ENCODE data around the gene PADI3. TPM values are rescaled to one million over a fixed set of nuclear protein-coding genes. Genes with fewer than 3 reads are reported as not detected.
"Not testable (repeated sequence)": the region's sequence is repeated elsewhere in the genome, so short reads cannot be mapped to it uniquely, and the experiment has no call there.

The PADI3 gene
- total RNA-seq, 1 donor from 2014 or later = not detected

DNA sequence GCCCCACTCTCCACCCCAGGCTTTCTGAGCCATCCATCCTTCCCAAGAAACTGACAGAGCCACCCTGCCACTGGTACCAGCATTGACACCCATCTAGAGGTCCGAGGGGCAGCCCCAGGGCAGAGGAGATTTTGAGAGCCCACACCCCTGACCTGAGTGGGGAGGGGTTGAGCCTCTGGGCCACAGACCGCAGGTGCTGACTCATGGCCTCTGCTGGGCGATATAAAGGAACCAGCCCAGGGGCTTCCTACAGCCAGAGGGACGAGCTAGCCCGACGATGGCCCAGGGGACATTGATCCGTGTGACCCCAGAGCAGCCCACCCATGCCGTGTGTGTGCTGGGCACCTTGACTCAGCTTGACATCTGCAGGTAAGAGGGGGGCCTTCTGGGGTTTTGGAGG, 59.0 kb downstream of the PADI3 start, which contains the start of gene PADI4:
Gene PADI4, plus strand, starts transcription at position 252 of the 400 bp plus-strand sequence. Its CDS starts 26 bp downstream, at position 278.
- no peaks in the 10 kb centered on the region for H3K27me3 Mint-ChIP-seq (ENCODE audit: insufficient read depth)
- H3K27ac Mint-ChIP-seq = no peak within 1 kb of the TSS
- H3K4me1 Mint-ChIP-seq (ENCODE audit: low read depth) = no peaks in the 10 kb centered on the region
- DNase-seq (ENCODE audit: low spot score) = no peak
- no peaks in the 10 kb centered on the region for H3K9me3 Mint-ChIP-seq
- no peaks in the 10 kb centered on the region for H3K36me3 Mint-ChIP-seq (ENCODE audit: low read depth)
- intact Hi-C loops (cut with micrococcal nuclease) = no loop called here
- H3K4me3 Mint-ChIP-seq = no peak within 1 kb of the TSS

DNA sequence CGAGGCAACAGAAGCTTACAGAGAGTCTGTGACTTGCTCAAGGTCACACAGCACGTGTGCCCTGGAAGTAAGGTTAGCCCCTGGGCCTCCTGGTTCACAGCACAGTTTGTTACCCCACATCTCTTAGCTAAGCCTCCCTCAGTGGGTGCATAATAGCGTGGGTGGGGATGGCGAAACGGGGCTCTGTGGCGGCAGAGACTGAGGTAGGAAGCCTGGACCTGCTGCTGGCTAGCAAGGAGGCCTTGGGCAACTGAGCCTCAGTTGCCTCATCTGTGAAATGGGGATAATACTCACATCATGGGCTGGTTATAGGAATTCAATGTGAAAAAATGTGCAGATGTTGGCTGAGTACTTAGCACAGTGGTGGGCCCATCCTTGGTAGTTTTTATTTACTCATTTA, 59.7 kb downstream of the PADI3 start:
- no peak for DNase-seq (ENCODE audit: low spot score)
- H3K27ac Mint-ChIP-seq = no peak overlapping the region
- no peaks in the 10 kb centered on the region for H3K9me3 Mint-ChIP-seq
- no peaks in the 10 kb centered on the region for H3K36me3 Mint-ChIP-seq (ENCODE audit: low read depth)
- no peaks in the 10 kb centered on the region for H3K27me3 Mint-ChIP-seq (ENCODE audit: insufficient read depth)
- intact Hi-C loops (cut with micrococcal nuclease) = no loop called here
- no peaks in the 10 kb centered on the region for H3K4me1 Mint-ChIP-seq (ENCODE audit: low read depth)
- no peak overlapping the region for H3K4me3 Mint-ChIP-seq

DNA sequence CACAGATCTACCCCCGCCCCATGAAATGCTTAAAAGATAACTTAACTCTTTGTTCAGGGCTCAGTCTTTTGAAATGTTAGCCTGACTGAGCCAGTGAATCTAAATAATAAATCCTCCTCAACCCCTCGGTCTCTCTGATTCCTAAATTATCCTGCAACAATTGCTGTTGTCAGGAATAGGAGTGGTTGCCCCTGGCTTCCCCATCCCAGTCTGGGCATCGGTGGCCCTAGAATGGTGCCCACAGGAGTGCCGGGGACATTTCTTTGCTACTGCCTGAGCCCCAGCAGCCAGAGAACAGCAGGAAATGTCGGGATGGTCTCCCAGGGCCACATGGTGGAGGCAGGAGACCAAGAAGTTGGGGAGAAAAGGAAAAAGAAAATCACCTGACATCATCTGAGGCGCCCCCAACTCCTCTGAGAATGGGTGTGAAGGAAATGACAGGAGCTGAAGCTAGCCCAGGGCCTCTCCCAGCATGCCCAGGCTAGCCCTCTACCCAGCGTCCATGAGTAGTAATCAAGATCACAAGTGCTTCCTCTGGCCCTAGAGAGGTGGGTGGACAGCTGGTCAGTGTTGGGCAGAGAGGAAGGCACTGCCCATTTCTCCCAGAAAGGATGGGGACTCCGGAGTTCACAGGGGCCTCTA, 60.6 kb downstream of the PADI3 start:
- H3K9me3 Mint-ChIP-seq = no peaks in the 10 kb centered on the region
- H3K36me3 Mint-ChIP-seq (ENCODE audit: low read depth) = no peaks in the 10 kb centered on the region
- H3K4me1 Mint-ChIP-seq (ENCODE audit: low read depth) = no peaks in the 10 kb centered on the region
- intact Hi-C loops (cut with micrococcal nuclease) = no loop called here
- H3K4me3 Mint-ChIP-seq = no peak overlapping the region
- no peak overlapping the region for H3K27ac Mint-ChIP-seq
- DNase-seq (ENCODE audit: low spot score) = no peak
- H3K27me3 Mint-ChIP-seq (ENCODE audit: insufficient read depth) = no peaks in the 10 kb centered on the region

DNA sequence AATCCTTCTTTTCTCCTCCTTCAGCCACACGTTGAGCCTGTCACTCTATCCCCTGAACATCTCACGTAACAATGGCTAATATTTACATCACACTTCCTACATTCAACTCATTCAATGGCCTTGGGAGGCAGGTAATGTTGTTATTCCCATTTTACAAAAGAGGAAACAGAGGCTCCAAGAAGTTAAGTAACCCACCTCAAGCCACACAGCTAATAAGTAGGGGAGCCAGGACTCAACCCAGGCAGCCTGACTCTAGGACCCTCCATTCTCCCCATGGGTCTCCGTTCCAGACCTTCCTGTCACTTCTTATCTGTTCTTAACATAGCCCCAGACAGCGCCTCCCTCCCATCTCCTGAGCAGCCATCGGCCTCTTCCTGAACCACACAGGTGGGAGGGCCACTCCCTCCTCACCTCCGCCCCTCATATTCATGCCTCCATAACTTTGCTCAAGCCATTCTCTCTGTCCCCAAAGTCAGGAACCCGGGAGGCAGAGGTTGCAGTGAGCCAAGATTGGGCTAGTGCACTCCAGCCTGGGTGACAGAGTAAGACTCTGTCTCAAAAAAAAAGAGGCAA, 61.3 kb downstream of the PADI3 start:
- Mint-ChIP-seq H3K4me1 (ENCODE audit: low read depth) (no peaks in the 10 kb centered on the region), H3K9me3 (no peaks in the 10 kb centered on the region), H3K27me3 (ENCODE audit: insufficient read depth) (no peaks in the 10 kb centered on the region), H3K27ac (no peak overlapping the region), H3K4me3 (no peak overlapping the region), H3K36me3 (ENCODE audit: low read depth) (no peaks in the 10 kb centered on the region)
- no peak for DNase-seq (ENCODE audit: low spot score)
- intact Hi-C loops (cut with micrococcal nuclease) = no loop called here

DNA sequence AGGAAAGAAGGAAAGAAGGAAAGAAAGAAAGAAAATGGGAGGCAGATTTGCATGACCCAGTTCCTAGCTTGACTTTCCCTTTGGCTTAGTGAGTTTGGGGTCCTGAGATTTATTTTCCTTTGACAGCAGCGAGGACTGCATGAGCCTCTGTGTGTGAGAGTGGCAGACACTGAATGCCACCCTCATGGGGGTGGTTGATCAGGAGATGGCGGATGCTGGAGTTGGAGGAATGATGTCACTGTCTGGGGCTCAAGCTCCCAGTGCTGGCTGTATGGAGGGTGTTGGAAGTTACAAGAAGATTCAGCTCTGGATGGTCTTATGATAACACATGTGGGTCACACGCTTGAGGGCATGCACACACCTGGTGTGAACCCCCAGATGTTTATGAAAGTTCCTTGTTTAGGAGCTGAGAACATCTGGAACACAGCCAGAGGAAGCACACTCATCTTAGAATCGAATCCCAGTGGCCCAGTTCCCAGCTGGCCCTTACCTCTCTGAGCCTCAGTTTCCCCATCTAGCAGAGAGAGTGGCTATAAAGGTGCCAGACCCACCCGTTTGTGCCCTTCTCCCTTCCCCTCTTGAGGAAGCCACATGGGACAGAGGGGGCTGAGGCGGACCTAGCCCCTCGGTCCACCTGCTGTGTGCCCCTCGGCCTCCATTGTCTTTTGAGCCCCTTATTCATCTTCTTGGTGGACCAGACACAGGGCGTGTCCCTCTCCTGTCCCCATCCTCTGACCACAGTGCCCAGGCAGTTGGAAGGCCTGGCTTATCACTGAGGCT, 64.8 kb downstream of the PADI3 start:
- H3K4me3 Mint-ChIP-seq = no peak overlapping the region
- intact Hi-C loops (cut with micrococcal nuclease) = no loop called here
- no peak overlapping the region for H3K27ac Mint-ChIP-seq
- no peaks in the 10 kb centered on the region for H3K9me3 Mint-ChIP-seq
- no peaks in the 10 kb centered on the region for H3K27me3 Mint-ChIP-seq (ENCODE audit: insufficient read depth)
- H3K4me1 Mint-ChIP-seq (ENCODE audit: low read depth) = no peaks in the 10 kb centered on the region
- no peaks in the 10 kb centered on the region for H3K36me3 Mint-ChIP-seq (ENCODE audit: low read depth)
- no peak for DNase-seq (ENCODE audit: low spot score)

DNA sequence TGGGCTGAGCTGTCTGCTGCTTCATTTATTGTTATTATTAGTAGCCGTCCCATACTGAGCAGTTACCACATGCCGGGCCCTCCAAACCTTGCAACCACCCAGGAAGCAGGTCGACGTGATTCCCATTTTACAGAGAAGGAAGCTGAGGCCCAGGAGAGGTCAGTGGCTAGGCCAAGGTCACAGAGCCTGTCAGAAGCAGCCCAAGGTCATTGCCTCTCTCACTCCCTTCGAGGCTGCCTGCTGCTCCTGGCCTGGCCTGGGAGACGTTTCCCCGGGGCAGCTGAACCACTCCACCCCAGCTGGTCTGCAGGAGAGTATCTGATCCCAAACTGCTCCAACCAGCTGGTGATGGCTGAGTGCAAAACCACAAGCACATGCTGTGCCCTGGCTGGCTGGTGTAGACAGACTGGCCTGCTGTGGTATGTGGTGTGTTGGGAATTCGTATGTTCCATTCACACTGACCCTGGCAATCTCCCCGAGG, 65.6 kb downstream of the PADI3 start:
- Mint-ChIP-seq H3K9me3 (no peaks in the 10 kb centered on the region), H3K4me3 (no peak overlapping the region), H3K4me1 (ENCODE audit: low read depth) (no peaks in the 10 kb centered on the region), H3K27me3 (ENCODE audit: insufficient read depth) (no peaks in the 10 kb centered on the region), H3K36me3 (ENCODE audit: low read depth) (no peaks in the 10 kb centered on the region), H3K27ac (no peak overlapping the region)
- intact Hi-C loops (cut with micrococcal nuclease) = no loop called here
- DNase-seq (ENCODE audit: low spot score) = no peak

DNA sequence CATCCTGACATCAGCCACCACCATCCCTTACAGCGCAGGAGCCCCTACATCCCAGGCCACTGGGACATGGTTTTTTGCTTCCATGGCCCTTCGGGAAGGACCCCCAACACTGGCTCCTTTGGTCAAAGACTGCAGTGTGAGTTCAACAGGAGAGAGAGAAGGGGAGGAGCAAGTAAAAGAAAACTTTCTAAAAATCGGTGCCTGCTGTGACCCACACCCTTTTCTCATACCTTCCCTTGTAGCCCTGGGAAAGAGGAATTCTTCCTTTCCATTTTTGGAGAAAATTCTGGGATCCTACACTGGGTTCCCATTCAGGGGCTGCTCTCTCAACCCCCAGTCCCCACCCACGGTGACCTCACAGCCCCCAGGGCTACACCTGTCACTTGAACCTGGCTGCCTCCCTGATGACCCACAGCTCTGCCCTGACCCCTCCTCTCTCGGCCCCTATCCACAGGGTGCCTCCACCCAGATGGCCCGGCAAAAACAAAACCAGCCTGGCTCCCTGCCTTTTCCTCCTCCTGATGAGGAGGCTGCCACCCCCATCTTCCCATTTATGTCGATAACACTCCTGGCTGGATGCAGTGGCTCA, 66.7 kb downstream of the PADI3 start:
- Mint-ChIP-seq H3K4me1 (ENCODE audit: low read depth) (no peaks in the 10 kb centered on the region), H3K4me3 (no peak overlapping the region), H3K27ac (no peak overlapping the region), H3K36me3 (ENCODE audit: low read depth) (no peaks in the 10 kb centered on the region), H3K9me3 (no peaks in the 10 kb centered on the region), H3K27me3 (ENCODE audit: insufficient read depth) (no peaks in the 10 kb centered on the region)
- DNase-seq (ENCODE audit: low spot score) = no peak
- intact Hi-C loops (cut with micrococcal nuclease) = no loop called here

DNA sequence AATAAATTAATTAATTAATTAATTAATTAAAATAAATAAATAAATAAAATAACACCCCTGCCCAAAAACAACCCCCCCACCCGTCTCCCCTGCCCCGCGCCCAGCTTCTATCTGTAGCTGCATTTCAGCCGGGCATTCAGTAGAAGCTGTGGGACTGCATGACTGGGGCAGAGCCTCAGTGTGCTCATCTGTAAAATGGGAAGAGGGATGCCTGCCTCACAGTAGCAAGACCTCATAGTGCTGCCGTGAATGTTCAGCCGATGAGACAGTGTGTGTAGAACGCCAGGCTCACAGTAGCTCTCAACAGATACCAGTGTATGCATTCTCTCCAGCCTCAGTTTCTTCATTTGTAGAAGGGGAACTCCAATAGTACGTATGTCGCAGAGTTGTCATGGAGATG, 67.8 kb downstream of the PADI3 start:
- Mint-ChIP-seq H3K36me3 (ENCODE audit: low read depth) (no peaks in the 10 kb centered on the region), H3K4me1 (ENCODE audit: low read depth) (no peaks in the 10 kb centered on the region), H3K27me3 (ENCODE audit: insufficient read depth) (no peaks in the 10 kb centered on the region), H3K27ac (no peak overlapping the region), H3K9me3 (no peaks in the 10 kb centered on the region), H3K4me3 (no peak overlapping the region)
- DNase-seq (ENCODE audit: low spot score) = no peak
- intact Hi-C loops (cut with micrococcal nuclease) = no loop called here

DNA sequence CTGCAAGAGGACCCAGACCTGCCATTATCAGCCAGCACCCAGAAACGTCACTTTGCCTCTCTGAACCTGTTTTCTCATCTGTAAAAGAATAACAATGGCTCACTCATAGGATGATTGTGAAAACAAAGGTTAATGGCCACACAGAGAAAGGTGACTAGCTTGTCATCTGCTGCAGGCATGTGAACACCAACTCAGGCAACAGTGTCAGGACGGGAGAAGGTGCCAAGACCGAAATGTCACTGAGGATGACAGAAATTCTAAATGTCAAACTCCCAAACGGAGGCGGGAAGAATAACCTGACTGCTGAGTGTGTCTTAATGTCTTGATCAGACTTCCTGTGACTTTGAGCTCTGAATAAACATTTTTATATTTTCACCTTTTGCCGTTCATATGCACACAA, 69.4 kb downstream of the PADI3 start:
- Mint-ChIP-seq H3K36me3 (ENCODE audit: low read depth) (no peaks in the 10 kb centered on the region), H3K4me1 (ENCODE audit: low read depth) (no peaks in the 10 kb centered on the region), H3K27me3 (ENCODE audit: insufficient read depth) (no peaks in the 10 kb centered on the region), H3K4me3 (no peak overlapping the region), H3K9me3 (no peaks in the 10 kb centered on the region), H3K27ac (no peak overlapping the region)
- intact Hi-C loops (cut with micrococcal nuclease) = no loop called here
- no peak for DNase-seq (ENCODE audit: low spot score)

DNA sequence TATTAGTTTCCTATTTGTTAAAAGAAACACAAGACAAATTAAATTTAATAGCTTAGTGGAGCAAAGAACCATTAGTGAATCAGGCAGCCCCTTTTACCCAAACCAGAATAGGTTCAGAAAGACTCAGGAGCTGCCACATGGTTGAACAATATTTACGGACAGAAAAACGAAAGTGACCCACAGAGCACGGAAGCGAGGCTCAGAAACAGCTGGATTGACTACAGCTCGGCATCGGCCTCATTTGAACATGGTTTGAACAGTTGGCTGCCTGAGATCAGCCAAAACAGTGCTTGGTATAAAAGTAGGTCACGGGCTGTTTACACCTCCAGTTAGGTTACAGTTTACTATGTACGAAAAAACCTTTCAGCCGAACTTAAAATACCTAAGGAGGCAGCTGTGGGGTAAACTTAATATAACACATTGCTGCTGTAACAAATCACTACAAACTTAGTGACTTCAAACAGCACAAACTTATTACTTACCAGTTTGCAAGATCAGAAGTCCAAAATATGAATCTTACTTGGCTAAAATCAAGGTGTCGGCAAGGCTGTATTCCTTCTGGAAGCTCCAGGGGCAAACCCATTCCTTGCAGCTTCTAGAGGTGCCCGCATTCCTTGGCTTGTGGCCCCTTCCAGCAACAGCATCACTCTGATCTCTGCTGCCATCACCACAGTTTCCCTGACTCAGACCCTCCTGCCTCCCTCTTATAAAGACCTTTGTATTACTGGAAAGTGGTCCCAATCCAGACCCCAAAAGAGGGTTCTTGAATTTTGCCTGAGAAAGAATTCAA, 70.9 kb downstream of the PADI3 start:
- intact Hi-C loops (cut with micrococcal nuclease) = no loop called here
- H3K4me3 Mint-ChIP-seq = no peak overlapping the region
- no peaks in the 10 kb centered on the region for H3K36me3 Mint-ChIP-seq (ENCODE audit: low read depth)
- no peak for DNase-seq (ENCODE audit: low spot score)
- no peaks in the 10 kb centered on the region for H3K27me3 Mint-ChIP-seq (ENCODE audit: insufficient read depth)
- H3K9me3 Mint-ChIP-seq = no peaks in the 10 kb centered on the region
- no peaks in the 10 kb centered on the region for H3K4me1 Mint-ChIP-seq (ENCODE audit: low read depth)
- H3K27ac Mint-ChIP-seq = no peak overlapping the region

DNA sequence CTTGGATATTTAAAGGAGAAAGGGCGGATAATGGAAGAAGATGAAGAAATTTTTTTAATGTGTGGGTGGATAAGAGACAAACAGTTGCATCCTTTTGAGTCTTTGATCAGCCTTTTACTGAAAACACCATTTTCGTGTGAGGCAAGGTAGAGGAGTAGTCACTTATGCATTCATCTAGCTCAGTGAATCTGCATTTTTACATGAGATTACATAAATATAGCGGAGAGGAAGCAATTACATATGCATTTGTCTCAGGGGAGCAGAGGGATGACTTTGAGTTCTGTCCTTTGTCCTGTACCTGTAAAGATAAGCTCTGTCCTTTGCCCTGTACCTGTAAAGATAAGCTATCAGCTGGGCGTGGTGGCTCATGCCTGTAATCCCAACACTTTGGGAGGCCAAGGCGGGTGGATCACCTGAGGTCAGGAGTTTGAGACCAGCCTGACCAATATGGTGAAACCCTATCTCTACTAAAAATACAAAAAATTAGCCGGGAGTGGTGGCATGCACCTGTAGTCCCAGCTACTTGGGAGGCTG, 73.0 kb downstream of the PADI3 start:
- intact Hi-C loops (cut with micrococcal nuclease); H3K9me3 Mint-ChIP-seq; H3K27me3 Mint-ChIP-seq (ENCODE audit: insufficient read depth); DNase-seq (ENCODE audit: low spot score); H3K4me1 Mint-ChIP-seq (ENCODE audit: low read depth); H3K36me3 Mint-ChIP-seq (ENCODE audit: low read depth); H3K27ac Mint-ChIP-seq; H3K4me3 Mint-ChIP-seq: not testable (repeated sequence)

DNA sequence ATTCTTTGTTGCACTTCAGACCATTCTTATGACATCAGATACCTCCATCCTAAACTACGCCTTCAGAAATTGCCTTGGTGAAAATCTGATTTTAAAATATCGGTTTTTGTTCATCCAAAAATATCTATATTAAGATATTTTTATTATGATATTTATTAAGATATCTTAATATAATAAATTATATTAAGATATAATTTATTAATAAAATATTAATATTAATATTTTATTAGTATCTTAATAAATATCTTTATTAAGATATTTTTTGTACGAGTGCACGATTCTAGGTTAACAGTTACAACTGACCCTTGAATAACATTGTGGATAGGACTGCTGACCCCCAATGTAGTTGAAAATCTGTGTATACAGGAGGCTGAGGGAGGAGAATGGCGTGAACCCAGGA, 80.0 kb downstream of the PADI3 start:
- Mint-ChIP-seq H3K27me3 (ENCODE audit: insufficient read depth) (peaks cover 2% of the 10 kb centered on the region), H3K4me1 (ENCODE audit: low read depth) (no peaks in the 10 kb centered on the region), H3K4me3 (no peak overlapping the region), H3K9me3 (no peaks in the 10 kb centered on the region), H3K36me3 (ENCODE audit: low read depth) (no peaks in the 10 kb centered on the region), H3K27ac (no peak overlapping the region)
- DNase-seq (ENCODE audit: low spot score) = no peak
- intact Hi-C loops (cut with micrococcal nuclease) = no loop called here
